Liver (tissue), 9 donors: ENCODE results near the gene PANX1. TPM values are rescaled to one million over a fixed set of nuclear protein-coding genes. Genes with fewer than 3 reads are reported as not detected.

ENCODE experiments used
- DNase-seq: peaks from one replicate; pipeline ENCODE4 v3.0.0-alpha.2; 2017; ENCODE audit warnings: low spot score
- H3K27ac ChIP-seq, 2 donors: one replicate each; pipeline ENCODE4 v1.7.0; 2013; ENCODE audit warnings: inconsistent platforms in 2 of 2, low read length in 2 of 2, control low read depth in 1 of 2, low read depth in 1 of 2, mild to moderate bottlenecking in 1 of 2
- H3K27me3 ChIP-seq, 4 donors: one replicate each; pipeline versions ENCODE4 v1.6.1 to v1.7.0; 2013; ENCODE audit warnings: low read length in 3 of 4, inconsistent platforms in 1 of 4, mild to moderate bottlenecking in 1 of 4, moderate library complexity in 1 of 4; ENCODE audit not compliant: control insufficient read depth in 4 of 4, insufficient read depth in 4 of 4
- H3K36me3 ChIP-seq, 4 donors: one replicate each; pipeline versions ENCODE4 v1.6.1 to v1.7.0; 2013; ENCODE audit warnings: low read length in 3 of 4, mild to moderate bottlenecking in 3 of 4, low read depth in 1 of 4, moderate library complexity in 1 of 4; ENCODE audit not compliant: control insufficient read depth in 4 of 4, insufficient read depth in 3 of 4
- H3K4me1 ChIP-seq, 4 donors: one replicate each; pipeline versions ENCODE4 v1.6.1 to v1.7.0; 2013; ENCODE audit warnings: low read length in 3 of 4, mild to moderate bottlenecking in 3 of 4, moderate library complexity in 1 of 4; ENCODE audit not compliant: control insufficient read depth in 4 of 4, insufficient read depth in 4 of 4
- H3K4me3 ChIP-seq, 3 donors: one replicate each; pipeline versions ENCODE4 v1.6.1 to v1.7.0; 2013; ENCODE audit warnings: low read length in 3 of 3, control low read depth in 1 of 3, low read depth in 1 of 3, mild to moderate bottlenecking in 1 of 3
- H3K9ac ChIP-seq, 2 donors: one replicate each; pipeline ENCODE4 v1.7.0; 2013; ENCODE audit warnings: low read length in 2 of 2, mild to moderate bottlenecking in 2 of 2, moderate library complexity in 2 of 2, control low read depth in 1 of 2, low read depth in 1 of 2
- H3K9me3 ChIP-seq, 4 donors: one replicate each; pipeline versions ENCODE4 v1.6.1 to v1.7.0; 2013; ENCODE audit warnings: low read length in 3 of 4; ENCODE audit not compliant: control insufficient read depth in 4 of 4
- CTCF ChIP-seq: fragments of 150-350 bp; IDR thresholded peaks from 2 replicates; pipeline ENCODE4 v1.5.1; 2017; ENCODE audit warnings: improper control_type of control experiment, low read depth, low read length; ENCODE audit not compliant: missing input control
- EGR1 ChIP-seq, 2 donors: IDR thresholded peaks; 2 replicates each; pipeline ENCODE4 v1.6.1; 2016 to 2018; ENCODE audit warnings: antibody characterized with exemption in 2 of 2, low read depth in 2 of 2
- FOXA1 ChIP-seq: IDR thresholded peaks from 2 replicates; pipeline ENCODE4 v1.6.1; 2016; ENCODE audit warnings: antibody characterized with exemption
- FOXA2 ChIP-seq: IDR thresholded peaks from 2 replicates; pipeline ENCODE4 v1.6.1; 2016; ENCODE audit warnings: antibody characterized with exemption
- GABPA ChIP-seq, 2 donors: IDR thresholded peaks in 1 of 2; conservative IDR thresholded peaks in 1 of 2; 2 replicates each; pipeline ENCODE4 v1.6.1; 2016; ENCODE audit warnings: antibody characterized with exemption in 2 of 2, mild to moderate bottlenecking in 1 of 2, moderate library complexity in 1 of 2
- HNF4A ChIP-seq, 2 donors: conservative IDR thresholded peaks; 2 replicates each; pipeline ENCODE4 v1.6.1; 2016; ENCODE audit warnings: antibody characterized with exemption in 2 of 2, mild to moderate bottlenecking in 2 of 2
- HNF4G ChIP-seq: IDR thresholded peaks from 2 replicates; pipeline ENCODE4 v1.6.1; 2016; ENCODE audit warnings: antibody characterized with exemption
- JUND ChIP-seq, 2 donors: IDR thresholded peaks; 2 replicates each; pipeline ENCODE4 v1.6.1; 2016; ENCODE audit warnings: antibody characterized with exemption in 2 of 2
- MAX ChIP-seq: IDR thresholded peaks from 2 replicates; pipeline ENCODE4 v1.6.1; 2016; ENCODE audit warnings: antibody characterized with exemption
- NR2F2 ChIP-seq: IDR thresholded peaks from 2 replicates; pipeline ENCODE4 v1.6.1; 2016; ENCODE audit warnings: antibody characterized with exemption
- RAD21 ChIP-seq, 2 donors: IDR thresholded peaks; 2 replicates each; pipeline ENCODE4 v1.6.1; 2016; ENCODE audit warnings: antibody characterized with exemption in 2 of 2, mild to moderate bottlenecking in 2 of 2
- REST ChIP-seq: IDR thresholded peaks from 2 replicates; pipeline ENCODE4 v1.6.1; 2016; ENCODE audit warnings: antibody characterized with exemption, mild to moderate bottlenecking
- RXRA ChIP-seq, 2 donors: IDR thresholded peaks; 2 replicates each; pipeline ENCODE4 v1.6.1; 2017 to 2018; ENCODE audit warnings: antibody characterized with exemption in 2 of 2, mild to moderate bottlenecking in 1 of 2
- SP1 ChIP-seq: IDR thresholded peaks from 2 replicates; pipeline ENCODE4 v1.6.1; 2018; ENCODE audit warnings: antibody characterized with exemption, mild to moderate bottlenecking
- TAF1 ChIP-seq: conservative IDR thresholded peaks from 2 replicates; pipeline ENCODE4 v1.6.1; 2016; ENCODE audit warnings: antibody characterized with exemption, mild to moderate bottlenecking
- YY1 ChIP-seq: IDR thresholded peaks from 2 replicates; pipeline ENCODE4 v1.6.1; 2016; ENCODE audit warnings: antibody characterized with exemption, mild to moderate bottlenecking
- ZBTB33 ChIP-seq: IDR thresholded peaks from 2 replicates; pipeline ENCODE4 v1.6.1; 2016; ENCODE audit warnings: antibody characterized with exemption
- WGBS: extraction: QIAGEN DNeasy Blood & Tissue Kit; methylation state at CpG from one replicate; pipeline ENCODE4 v1.1.7; 2013; 5-methylcytosine and 5-hydroxymethylcytosine counted together
- polyA plus RNA-seq, 2 donors: library from polyadenylated mRNA; stranded (reverse) in 1 of 2; unstranded in 1 of 2; fragments of 200-250 nt in 1 of 2; fragments of >200 nt in 1 of 2; fragmentation: Nextera tagmentation in 1 of 2; extraction: Ambion mirVana in 1 of 2; gene quantifications; one replicate each; pipeline versions ENCODE4 v1.2.1 to v1.2.3, GENCODE V29; 2013 to 2015
- total RNA-seq, 2 donors: library from RNA; depleted of rRNA; stranded (reverse); fragments of >200 nt; gene quantifications; one replicate each; pipeline ENCODE4 v1.2.3, GENCODE V29; 2014
- TF ChIP-seq, protein P1 (sequence below): IDR thresholded peaks from 2 replicates; pipeline ENCODE4 v1.6.1; 2016; ENCODE audit warnings: antibody characterized with exemption
- donor health status: healthy.
- donor health status: healthy.
- donor health status: healthy.
- donor health status: healthy.
- donor health status: healthy.

The PANX1 gene
- total and polyA plus RNA-seq, 4 donors, result 6.4 to 14.1 (median 8.4) TPM

- Histone ChIP-seq H3K9ac (no peak overlapping the region), H3K4me3 (no peak overlapping the region), H3K9me3 (no peaks in the 10 kb centered on the region), H3K27ac (no peak overlapping the region), H3K27me3 (no peaks in the 10 kb centered on the region), H3K4me1 (no peaks in the 10 kb centered on the region), H3K36me3 (no peaks in the 10 kb centered on the region)
- 84% methylated on average over 21 of the region's 21 CpGs for WGBS
- DNase-seq, result no peak
- TF ChIP-seq REST, result no peak
- no peak for TF ChIP-seq RAD21 (IDR thresholded peaks at IDR 0.05)
- no peak for TF ChIP-seq CTCF
- no peak for TF ChIP-seq HNF4A (conservative IDR thresholded peaks at IDR 0.05)
- no peak for TF ChIP-seq YY1
- TF ChIP-seq, protein P1, sequence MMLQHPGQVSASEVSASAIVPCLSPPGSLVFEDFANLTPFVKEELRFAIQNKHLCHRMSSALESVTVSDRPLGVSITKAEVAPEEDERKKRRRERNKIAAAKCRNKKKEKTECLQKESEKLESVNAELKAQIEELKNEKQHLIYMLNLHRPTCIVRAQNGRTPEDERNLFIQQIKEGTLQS, result no peak
- TF ChIP-seq ZBTB33, result no peak
- TF ChIP-seq GABPA (IDR thresholded peaks at IDR 0.05 in 1 of 2, conservative IDR thresholded peaks at IDR 0.05 in 1 of 2), result no peak
- no peak for TF ChIP-seq FOXA2
- TF ChIP-seq EGR1 (IDR thresholded peaks at IDR 0.05; ENCODE audit: low read depth in 2 of 2), result no peak
- no peak for TF ChIP-seq FOXA1
- no peak for TF ChIP-seq TAF1
- TF ChIP-seq JUND (IDR thresholded peaks at IDR 0.05), result no peak
- no peak for TF ChIP-seq NR2F2
- TF ChIP-seq RXRA (IDR thresholded peaks at IDR 0.05), result no peak
- TF ChIP-seq HNF4G, result no peak
- no peak for TF ChIP-seq SP1
- TF ChIP-seq MAX, result no peak
Observed at GRCh38 chr11:94088906-94089305, 39.7 kb upstream of the PANX1 start.
